SK-N-SH (cell line): ENCODE results near the gene NOL4L. TPM values are rescaled to one million over a fixed set of nuclear protein-coding genes. Genes with fewer than 3 reads are reported as not detected.

Source experiments
- CTCF ChIA-PET: fragments of 300-600, 350-600 bp; formaldehyde crosslinking; extraction: SDS; loops from one replicate; lab custom pipeline; 2021; lab: Yijun Ruan, JAX
- POLR2A ChIA-PET: fragments of 350-600 bp; sonication (Branson Sonifier 250); formaldehyde crosslinking; extraction: SDS; loops from one replicate; lab custom pipeline; 2020; ENCODE audit warnings: antibody characterized with exemption, inconsistent platforms; lab: Yijun Ruan, JAX
- DNase-seq: peaks from one replicate; pipeline ENCODE4 v3.0.0; 2012
- H2AFZ ChIP-seq: fragments of 200-600 bp; sonication (generic); 2 replicates; pipeline ENCODE4 v1.8.1; 2016; ENCODE audit warnings: antibody characterized with exemption, mild to moderate bottlenecking, low read depth
- H3F3A ChIP-seq: fragments of 200-600 bp; sonication (generic); replicated peaks from 2 replicates; pipeline ENCODE3; 2016; ENCODE audit warnings: antibody characterized with exemption, mild to moderate bottlenecking; ENCODE audit not compliant: insufficient read depth
- H3K27ac ChIP-seq, 2 experiments: fragments of 200-500 bp in 1 of 2; fragments of 200-600 bp in 1 of 2; sonication (Bioruptor generic) in 1 of 2; sonication (generic), shearing (Covaris generic) in 1 of 2; 2 replicates each; pipeline versions ENCODE4 v1.5.1 to v1.6.1; 2014 to 2016; ENCODE audit warnings: low read depth in 2 of 2, inconsistent platforms in 1 of 2, low read length in 1 of 2, mild to moderate bottlenecking in 1 of 2, mixed read lengths in 1 of 2
- H3K27me3 ChIP-seq: fragments of 200-600 bp; sonication (generic), shearing (Covaris generic); 2 replicates; pipeline ENCODE4 v1.6.1; 2016; ENCODE audit warnings: mixed run types; ENCODE audit not compliant: insufficient read depth
- H3K36me3 ChIP-seq, 2 experiments: fragments of 200-500 bp in 1 of 2; fragments of 200-600 bp in 1 of 2; sonication (Bioruptor generic) in 1 of 2; sonication (generic) in 1 of 2; replicated peaks in 1 of 2; 2 replicates each; pipeline versions ENCODE3 to v1.5.1; 2014 to 2016; ENCODE audit warnings: low read length in 1 of 2, mild to moderate bottlenecking in 1 of 2; ENCODE audit not compliant: insufficient read depth in 2 of 2, control insufficient read depth in 1 of 2
- H3K4me1 ChIP-seq, 2 experiments: fragments of 200-500 bp in 1 of 2; fragments of 200-600 bp in 1 of 2; sonication (Bioruptor generic) in 1 of 2; sonication (generic), shearing (Covaris generic) in 1 of 2; 2 replicates each; pipeline versions ENCODE4 v1.5.1 to v1.6.1; 2014 to 2016; ENCODE audit warnings: low read depth in 1 of 2, low read length in 1 of 2, mixed run types in 1 of 2; ENCODE audit not compliant: insufficient read depth in 2 of 2, control insufficient read depth in 1 of 2
- H3K4me2 ChIP-seq: fragments of 200-600 bp; sonication (generic), shearing (Covaris generic); 2 replicates; pipeline ENCODE4 v1.6.1; 2017; ENCODE audit warnings: mixed run types
- H3K4me3 ChIP-seq, 2 experiments: fragments of 200-500 bp in 1 of 2; fragments of 200-600 bp in 1 of 2; sonication (Bioruptor generic) in 1 of 2; sonication (generic), shearing (Covaris generic) in 1 of 2; 2 replicates each; pipeline versions ENCODE4 v1.5.1 to v1.8.1; 2014 to 2016; ENCODE audit warnings: low read depth in 2 of 2, inconsistent platforms in 1 of 2, low read length in 1 of 2, mild to moderate bottlenecking in 1 of 2, mixed read lengths in 1 of 2, moderate library complexity in 1 of 2
- H3K79me2 ChIP-seq: fragments of 200-600 bp; sonication (generic); 2 replicates; pipeline ENCODE4 v1.8.1; 2017; ENCODE audit warnings: mild to moderate bottlenecking; ENCODE audit not compliant: insufficient read depth
- H3K9ac ChIP-seq: fragments of 200-600 bp; sonication (generic); 2 replicates; pipeline ENCODE4 v1.6.1; 2017; ENCODE audit warnings: mixed run types
- H3K9me2 ChIP-seq: fragments of 200-600 bp; sonication (generic); 2 replicates; pipeline ENCODE4 v1.6.1; 2017; ENCODE audit warnings: mixed run types
- H3K9me3 ChIP-seq: fragments of 200-600 bp; sonication (generic); 2 replicates; pipeline ENCODE4 v1.6.1; 2017; ENCODE audit warnings: mixed run types, mild to moderate bottlenecking, moderate library complexity
- H4K20me1 ChIP-seq: fragments of 200-600 bp; sonication (generic); 2 replicates; pipeline ENCODE4 v1.6.1; 2017; ENCODE audit warnings: mild to moderate bottlenecking, mixed run types; ENCODE audit not compliant: insufficient read depth
- EP300 ChIP-seq, 2 experiments: IDR thresholded peaks; 2 replicates each; pipeline versions ENCODE4 v1.4.0 to v1.6.1; 2012; ENCODE audit warnings: borderline replicate concordance in 1 of 2, low read depth in 1 of 2, low read length in 1 of 2
- FOSL2 ChIP-seq: IDR thresholded peaks from 2 replicates; pipeline ENCODE4 v1.4.0; 2012; ENCODE audit warnings: low read depth, mild to moderate bottlenecking, moderate library complexity, borderline replicate concordance
- FOXM1 ChIP-seq: IDR thresholded peaks from 2 replicates; pipeline ENCODE4 v1.4.0; 2012; ENCODE audit warnings: low read depth, mild to moderate bottlenecking
- GABPA ChIP-seq: IDR thresholded peaks from 2 replicates; pipeline ENCODE4 v1.4.0; 2012; ENCODE audit warnings: low read depth, mild to moderate bottlenecking
- MEF2A ChIP-seq: IDR thresholded peaks from 2 replicates; pipeline ENCODE4 v1.4.0; 2012; ENCODE audit warnings: low read depth, borderline replicate concordance
- MXI1 ChIP-seq: IDR thresholded peaks from 2 replicates; pipeline ENCODE4 v1.6.1; 2012; ENCODE audit warnings: mild to moderate bottlenecking, low read depth, low read length, improper control_type of control experiment
- NFIC ChIP-seq: IDR thresholded peaks from 2 replicates; pipeline ENCODE4 v1.4.0; 2012; ENCODE audit warnings: borderline replicate concordance
- NRF1 ChIP-seq: IDR thresholded peaks from 2 replicates; pipeline ENCODE4 v1.6.1; 2012; ENCODE audit warnings: low read depth, mild to moderate bottlenecking, low read length
- POLR2AphosphoS5 ChIP-seq: IDR thresholded peaks from 2 replicates; pipeline ENCODE4 v1.6.1; 2012; ENCODE audit warnings: low read depth, low read length
- RCOR1 ChIP-seq: fragments of 150-350 bp; IDR thresholded peaks from 2 replicates; pipeline ENCODE4 v1.6.1; 2017; ENCODE audit warnings: antibody characterized with exemption, low read length
- RFX5 ChIP-seq: IDR thresholded peaks from 2 replicates; pipeline ENCODE4 v1.6.1; 2012; ENCODE audit warnings: mild to moderate bottlenecking, improper control_type of control experiment, low read length
- RXRA ChIP-seq: IDR thresholded peaks from 2 replicates; pipeline ENCODE4 v1.4.0; 2012; ENCODE audit warnings: low read depth, mild to moderate bottlenecking, borderline replicate concordance
- SIN3A ChIP-seq: IDR thresholded peaks from 2 replicates; pipeline ENCODE4 v1.6.1; 2012; ENCODE audit warnings: low read depth, mild to moderate bottlenecking, low read length, moderate library complexity, borderline replicate concordance
- SMC3 ChIP-seq: IDR thresholded peaks from 2 replicates; pipeline ENCODE4 v1.6.1; 2012; ENCODE audit warnings: low read depth, low read length, improper control_type of control experiment
- TAF1 ChIP-seq: IDR thresholded peaks from 2 replicates; pipeline ENCODE4 v1.6.1; 2012; ENCODE audit warnings: low read depth, mild to moderate bottlenecking, low read length, moderate library complexity, borderline replicate concordance
- TCF12 ChIP-seq: IDR thresholded peaks from 2 replicates; pipeline ENCODE4 v1.4.0; 2012
- TEAD4 ChIP-seq: IDR thresholded peaks from 2 replicates; pipeline ENCODE4 v1.4.0; 2012; ENCODE audit warnings: mild to moderate bottlenecking, borderline replicate concordance; ENCODE audit not compliant: insufficient read depth
- WGBS: methylation state at CpG from one replicate; pipeline ENCODE4 v1.1.6; 2017; ENCODE audit warnings: low lambda C conversion rate; 5-methylcytosine and 5-hydroxymethylcytosine counted together
- polyA plus RNA-seq, 3 experiments: library from polyadenylated mRNA; depleted of rRNA; stranded (reverse); fragments of >200 nt; gene quantifications; 2 replicates each; pipeline ENCODE4 v1.2.3, GENCODE V29; 2012
- TF ChIP-seq, protein P1 (sequence below): IDR thresholded peaks from 2 replicates; pipeline ENCODE4 v1.4.0; 2012; ENCODE audit warnings: low read depth
- TF ChIP-seq, protein P2 (sequence below): IDR thresholded peaks from 2 replicates; pipeline ENCODE4 v1.4.0; 2012; ENCODE audit warnings: low read depth, borderline replicate concordance
- TF ChIP-seq, protein P3 (sequence below): IDR thresholded peaks from 2 replicates; pipeline ENCODE4; 2012

Gene NOL4L
- polyA plus RNA-seq, 1 of the 3 experiments (the other 2 are of a cell fraction), result 14.3 TPM

DNA sequence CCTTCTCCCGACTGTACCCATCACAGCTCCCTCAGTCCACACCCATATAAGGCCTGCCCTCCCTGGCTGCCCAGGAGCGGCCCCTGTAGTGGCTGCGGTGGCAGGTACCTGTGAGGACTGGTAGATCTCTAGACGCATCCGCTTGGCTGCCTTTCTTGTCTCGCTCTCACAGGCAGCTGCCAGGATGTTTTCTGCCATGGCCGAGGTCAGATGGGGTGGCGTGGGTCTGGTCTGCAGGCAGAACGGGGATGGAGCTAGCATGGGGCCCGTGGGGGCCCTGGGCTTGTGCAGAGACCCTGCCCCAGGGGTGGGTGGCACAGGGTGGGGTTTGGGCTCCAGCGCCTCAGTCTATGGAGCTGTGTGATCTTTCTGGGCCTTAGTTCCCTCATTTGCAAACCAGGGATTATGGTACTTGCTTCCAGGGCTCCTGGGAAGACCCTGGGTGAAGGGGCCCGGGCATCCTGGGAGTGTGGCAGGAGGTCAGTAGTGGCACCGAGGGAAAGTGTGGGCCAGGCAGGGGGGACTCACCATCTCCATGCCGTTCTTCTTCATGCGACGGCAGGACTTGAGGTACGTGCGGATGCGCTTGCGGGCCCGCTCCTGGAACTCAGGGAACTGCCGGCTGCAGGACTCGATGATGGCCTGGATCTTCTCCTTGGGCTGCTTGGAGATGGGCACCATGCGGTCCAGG lies 132.2 kb downstream of the NOL4L start:
- 95% methylated on average over 11 of the region's 24 CpGs for WGBS
- CTCF ChIA-PET, result interaction anchor here (0.5 to 1.9 kb wide), 2 partner anchors 70 to 104 kb away, joined by 3 to 8 read pairs; no protein-coding TSS in a partner anchor
- Histone ChIP-seq H3K4me2 (no peak overlapping the region), H3K4me1 (peaks cover 5 to 94% of the 10 kb centered on the region in 2 experiments; a peak in 3 of 4 replicates), H3K36me3 (peaks cover 5 to 62% of the 10 kb centered on the region in 2 experiments), H3K9me3 (no peaks in the 10 kb centered on the region), H3K27me3 (no peaks in the 10 kb centered on the region), H3K4me3 (no peak overlapping the region), H3K27ac (peak overlapping the region in 1 of 2 experiments; percentile 98; a peak in 2 of 4 replicates), H3K9me2 (no peaks in the 10 kb centered on the region), H3K9ac (no peak overlapping the region), H3K79me2 (peaks cover 29% of the 10 kb centered on the region; the same call in 1 of the 2 replicates), H4K20me1 (peaks cover 25% of the 10 kb centered on the region), H3F3A (peaks cover 2% of the 10 kb centered on the region), H2AFZ (no peak overlapping the region)
- POLR2A ChIA-PET, result interaction anchor here (0.6 kb wide), 1 partner anchor 325 kb away, joined by 4 read pairs; no protein-coding TSS in a partner anchor
- TF ChIP-seq NRF1 (no peak), EP300 (IDR thresholded peaks at IDR 0.05; ENCODE audit: borderline replicate concordance in 1 of 2, low read depth in 1 of 2, low read length in 1 of 2) (no peak), MEF2A (no peak), RCOR1 (no peak), SMC3 (no peak), SIN3A (no peak), RFX5 (no peak), TAF1 (no peak), POLR2AphosphoS5 (no peak), TCF12 (no peak), TEAD4 (no peak), NFIC (no peak), RXRA (no peak), FOSL2 (no peak), GABPA (no peak), MXI1 (no peak), FOXM1 (no peak)
- TF ChIP-seq, protein P1, sequence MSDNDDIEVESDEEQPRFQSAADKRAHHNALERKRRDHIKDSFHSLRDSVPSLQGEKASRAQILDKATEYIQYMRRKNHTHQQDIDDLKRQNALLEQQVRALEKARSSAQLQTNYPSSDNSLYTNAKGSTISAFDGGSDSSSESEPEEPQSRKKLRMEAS, result no peak
- TF ChIP-seq, protein P2, sequence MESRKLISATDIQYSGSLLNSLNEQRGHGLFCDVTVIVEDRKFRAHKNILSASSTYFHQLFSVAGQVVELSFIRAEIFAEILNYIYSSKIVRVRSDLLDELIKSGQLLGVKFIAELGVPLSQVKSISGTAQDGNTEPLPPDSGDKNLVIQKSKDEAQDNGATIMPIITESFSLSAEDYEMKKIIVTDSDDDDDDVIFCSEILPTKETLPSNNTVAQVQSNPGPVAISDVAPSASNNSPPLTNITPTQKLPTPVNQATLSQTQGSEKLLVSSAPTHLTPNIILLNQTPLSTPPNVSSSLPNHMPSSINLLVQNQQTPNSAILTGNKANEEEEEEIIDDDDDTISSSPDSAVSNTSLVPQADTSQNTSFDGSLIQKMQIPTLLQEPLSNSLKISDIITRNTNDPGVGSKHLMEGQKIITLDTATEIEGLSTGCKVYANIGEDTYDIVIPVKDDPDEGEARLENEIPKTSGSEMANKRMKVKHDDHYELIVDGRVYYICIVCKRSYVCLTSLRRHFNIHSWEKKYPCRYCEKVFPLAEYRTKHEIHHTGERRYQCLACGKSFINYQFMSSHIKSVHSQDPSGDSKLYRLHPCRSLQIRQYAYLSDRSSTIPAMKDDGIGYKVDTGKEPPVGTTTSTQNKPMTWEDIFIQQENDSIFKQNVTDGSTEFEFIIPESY, result no peak
- TF ChIP-seq, protein P3, sequence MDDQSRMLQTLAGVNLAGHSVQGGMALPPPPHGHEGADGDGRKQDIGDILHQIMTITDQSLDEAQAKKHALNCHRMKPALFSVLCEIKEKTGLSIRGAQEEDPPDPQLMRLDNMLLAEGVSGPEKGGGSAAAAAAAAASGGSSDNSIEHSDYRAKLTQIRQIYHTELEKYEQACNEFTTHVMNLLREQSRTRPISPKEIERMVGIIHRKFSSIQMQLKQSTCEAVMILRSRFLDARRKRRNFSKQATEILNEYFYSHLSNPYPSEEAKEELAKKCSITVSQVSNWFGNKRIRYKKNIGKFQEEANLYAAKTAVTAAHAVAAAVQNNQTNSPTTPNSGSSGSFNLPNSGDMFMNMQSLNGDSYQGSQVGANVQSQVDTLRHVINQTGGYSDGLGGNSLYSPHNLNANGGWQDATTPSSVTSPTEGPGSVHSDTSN, result no peak
- no peak for DNase-seq
